OCI-LY7 (cell line): Measurements from ENCODE around the gene AP2A1. TPM values are rescaled to one million over a fixed set of nuclear protein-coding genes. Genes with fewer than 3 reads are reported as not detected.
"Not testable (repeated sequence)": the region's sequence is repeated elsewhere in the genome, so short reads cannot be mapped to it uniquely, and the experiment has no call there.

Experiments
- BruUV-seq: library from RNA; stranded (reverse); fragments of 400-500 nt; replicated peaks from 2 replicates; lab custom pipeline; 2021; lab: Mats Ljungman, UMichigan
- CTCF ChIA-PET: fragments of 300-600 bp; sonication (Branson Sonifier 250); formaldehyde crosslinking; loops from one replicate; lab custom pipeline; 2022; ENCODE audit warnings: antibody characterized with exemption; ENCODE audit not compliant: unreplicated experiment; lab: Charles Lee
- POLR2A ChIA-PET: fragments of 300-600 bp; sonication (Branson Sonifier 250); formaldehyde crosslinking; loops from one replicate; lab custom pipeline; 2022; ENCODE audit warnings: antibody characterized with exemption; lab: Charles Lee
- DNase-seq: peaks from one replicate; pipeline ENCODE4 v3.0.0-alpha.2; 2015; ENCODE audit warnings: low spot score
- H2AFZ ChIP-seq: fragments of 200-600 bp; sonication (generic), shearing (Covaris generic); 2 replicates; pipeline ENCODE4 v1.6.1; 2014; ENCODE audit warnings: mild to moderate bottlenecking, antibody characterized with exemption, low read length, moderate library complexity
- H3K27ac ChIP-seq: fragments of 200-600 bp; sonication (generic); 2 replicates; pipeline ENCODE4 v1.5.1; 2014; ENCODE audit warnings: mixed run types, low read depth, mild to moderate bottlenecking, moderate library complexity, low read length, inconsistent platforms; ENCODE audit not compliant: poor library complexity, severe bottlenecking
- H3K36me3 ChIP-seq: fragments of 200-600 bp; sonication (generic); 2 replicates; pipeline ENCODE4 v1.6.1; 2014; ENCODE audit warnings: mild to moderate bottlenecking, antibody characterized with exemption, low read length, moderate library complexity, mixed read lengths; ENCODE audit not compliant: insufficient read depth
- H3K4me1 ChIP-seq: fragments of 200-600 bp; sonication (generic); 2 replicates; pipeline ENCODE4 v1.5.1; 2014; ENCODE audit warnings: mild to moderate bottlenecking, low read length; ENCODE audit not compliant: insufficient read depth, poor library complexity, severe bottlenecking
- H3K4me2 ChIP-seq: fragments of 200-600 bp; sonication (generic); 2 replicates; pipeline ENCODE4 v1.6.1; 2014; ENCODE audit warnings: mild to moderate bottlenecking, low read length
- H3K4me3 ChIP-seq: fragments of 200-600 bp; sonication (generic); 2 replicates; pipeline ENCODE4 v1.5.1; 2014; ENCODE audit warnings: mild to moderate bottlenecking, low read depth, low read length; ENCODE audit not compliant: poor library complexity, severe bottlenecking
- H3K79me2 ChIP-seq: fragments of 200-600 bp; sonication (generic); 2 replicates; pipeline ENCODE4 v1.6.1; 2016; ENCODE audit warnings: low read depth, mild to moderate bottlenecking, low read length, moderate library complexity, mixed read lengths; ENCODE audit not compliant: insufficient read depth
- H3K9me2 ChIP-seq: fragments of 200-600 bp; sonication (generic); 2 replicates; pipeline ENCODE4 v1.6.1; 2016; ENCODE audit warnings: mild to moderate bottlenecking, low read length, mixed read lengths; ENCODE audit not compliant: insufficient read depth
- H3K9me3 ChIP-seq: fragments of 200-600 bp; sonication (generic); 2 replicates; pipeline ENCODE4 v1.6.1; 2014; ENCODE audit warnings: mild to moderate bottlenecking, mixed run types, low read length, mixed read lengths
- H4K20me1 ChIP-seq: fragments of 200-600 bp; sonication (generic); 2 replicates; pipeline ENCODE4 v1.6.1; 2014; ENCODE audit warnings: mild to moderate bottlenecking, antibody characterized with exemption, low read length, moderate library complexity, mixed read lengths; ENCODE audit not compliant: insufficient read depth
- EZH2phosphoT487 ChIP-seq: fragments of 200-600 bp; sonication (generic); IDR thresholded peaks from 2 replicates; pipeline ENCODE4 v1.6.1; 2018; ENCODE audit warnings: low read depth, borderline replicate concordance, mild to moderate bottlenecking, mixed run types, antibody characterized with exemption, low read length, moderate library complexity, mixed read lengths
- intact Hi-C: fragments of 100-400 bp; cut with micrococcal nuclease; formaldehyde crosslinking; loops from one replicate; pipeline ENCODE4 v1.10.0; 2022; ENCODE audit not compliant: unreplicated experiment
- total RNA-seq, 2 experiments: library from RNA; depleted of rRNA in 1 of 2; stranded (reverse); fragments of >200 nt in 1 of 2; shearing (Covaris generic) in 1 of 2; gene quantifications; 2 replicates each; pipeline ENCODE4 v1.2.3, GENCODE V29; 2014 to 2022
- TF ChIP-seq, protein P1 (sequence below): fragments of 200-600 bp; sonication (generic); conservative IDR thresholded peaks from 2 replicates; pipeline ENCODE4 v1.5.1; 2014; ENCODE audit warnings: mild to moderate bottlenecking, antibody characterized with exemption, low read length, moderate library complexity, mixed read lengths

The AP2A1 gene
- total RNA-seq, 2 experiments from 2014 or later, result 46.9 to 47.4 TPM

DNA sequence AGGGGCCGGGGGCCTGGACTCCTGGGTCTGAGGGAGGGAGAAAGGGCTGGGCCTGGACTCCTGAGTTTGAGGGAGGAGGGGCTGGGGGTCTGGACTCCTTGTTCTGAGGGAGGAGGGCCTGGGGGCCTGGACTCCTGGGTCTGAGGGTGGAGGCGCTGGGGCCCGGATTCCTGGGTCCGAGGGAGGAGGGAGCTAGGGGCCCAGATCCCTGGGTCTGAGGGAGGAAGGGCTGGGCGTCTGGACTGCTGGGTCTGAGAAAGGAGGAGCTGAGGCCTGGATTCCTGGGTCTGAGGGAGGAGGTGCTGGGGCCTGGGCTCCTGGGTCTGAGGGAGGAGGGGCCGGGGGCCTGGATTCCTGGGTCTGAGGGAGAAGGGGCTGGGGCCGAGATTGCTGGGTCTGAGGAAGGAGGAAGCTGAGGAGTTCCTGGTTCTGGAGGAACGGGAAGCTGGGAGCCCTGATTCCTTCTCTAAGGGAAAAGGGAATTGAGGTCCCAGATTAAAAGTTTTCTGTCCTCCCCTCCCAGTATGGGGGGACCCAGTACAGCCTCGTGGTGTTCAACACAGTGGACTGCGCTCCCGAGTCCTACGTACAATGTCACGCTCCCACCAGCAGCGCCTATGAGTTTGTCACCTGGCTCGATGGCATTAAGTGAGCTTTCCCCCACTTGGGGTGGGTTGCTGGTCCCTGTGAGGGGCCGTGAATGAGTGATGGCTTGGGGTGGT is 52.0 kb downstream of the AP2A1 start:
- H3K4me1 ChIP-seq, result peaks cover 59% of the 10 kb centered on the region
- H3K4me3 ChIP-seq, result peak overlapping the region; percentile 90
- TF ChIP-seq, protein P1, sequence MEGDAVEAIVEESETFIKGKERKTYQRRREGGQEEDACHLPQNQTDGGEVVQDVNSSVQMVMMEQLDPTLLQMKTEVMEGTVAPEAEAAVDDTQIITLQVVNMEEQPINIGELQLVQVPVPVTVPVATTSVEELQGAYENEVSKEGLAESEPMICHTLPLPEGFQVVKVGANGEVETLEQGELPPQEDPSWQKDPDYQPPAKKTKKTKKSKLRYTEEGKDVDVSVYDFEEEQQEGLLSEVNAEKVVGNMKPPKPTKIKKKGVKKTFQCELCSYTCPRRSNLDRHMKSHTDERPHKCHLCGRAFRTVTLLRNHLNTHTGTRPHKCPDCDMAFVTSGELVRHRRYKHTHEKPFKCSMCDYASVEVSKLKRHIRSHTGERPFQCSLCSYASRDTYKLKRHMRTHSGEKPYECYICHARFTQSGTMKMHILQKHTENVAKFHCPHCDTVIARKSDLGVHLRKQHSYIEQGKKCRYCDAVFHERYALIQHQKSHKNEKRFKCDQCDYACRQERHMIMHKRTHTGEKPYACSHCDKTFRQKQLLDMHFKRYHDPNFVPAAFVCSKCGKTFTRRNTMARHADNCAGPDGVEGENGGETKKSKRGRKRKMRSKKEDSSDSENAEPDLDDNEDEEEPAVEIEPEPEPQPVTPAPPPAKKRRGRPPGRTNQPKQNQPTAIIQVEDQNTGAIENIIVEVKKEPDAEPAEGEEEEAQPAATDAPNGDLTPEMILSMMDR, result no peak
- TF ChIP-seq EZH2phosphoT487, result no peak
- peak; percentile 43 for DNase-seq
- peak overlapping the region; percentile 72 for H3K27ac ChIP-seq
- no TSS peak for BruUV-seq
- H2AFZ ChIP-seq, result peak overlapping the region; percentile 70; the same call in 1 of the 2 replicates
- CTCF ChIA-PET, result no interaction called here
- intact Hi-C loops, result no loop called here
- no peaks in the 10 kb centered on the region for H3K9me3 ChIP-seq
- H3K4me2 ChIP-seq, result peak overlapping the region; percentile 98
- H3K36me3 ChIP-seq, result peaks cover 36% of the 10 kb centered on the region
- peaks cover 33% of the 10 kb centered on the region for H3K79me2 ChIP-seq
- no peaks in the 10 kb centered on the region for H4K20me1 ChIP-seq
- H3K9me2 ChIP-seq, result no peaks in the 10 kb centered on the region
- POLR2A ChIA-PET, result interaction anchor here (0.7 to 1.9 kb wide), 3 partner anchors 31 to 56 kb away, joined by 4 to 8 read pairs (median 6); partner anchors contain the start of genes PTOV1 and TSKS

DNA sequence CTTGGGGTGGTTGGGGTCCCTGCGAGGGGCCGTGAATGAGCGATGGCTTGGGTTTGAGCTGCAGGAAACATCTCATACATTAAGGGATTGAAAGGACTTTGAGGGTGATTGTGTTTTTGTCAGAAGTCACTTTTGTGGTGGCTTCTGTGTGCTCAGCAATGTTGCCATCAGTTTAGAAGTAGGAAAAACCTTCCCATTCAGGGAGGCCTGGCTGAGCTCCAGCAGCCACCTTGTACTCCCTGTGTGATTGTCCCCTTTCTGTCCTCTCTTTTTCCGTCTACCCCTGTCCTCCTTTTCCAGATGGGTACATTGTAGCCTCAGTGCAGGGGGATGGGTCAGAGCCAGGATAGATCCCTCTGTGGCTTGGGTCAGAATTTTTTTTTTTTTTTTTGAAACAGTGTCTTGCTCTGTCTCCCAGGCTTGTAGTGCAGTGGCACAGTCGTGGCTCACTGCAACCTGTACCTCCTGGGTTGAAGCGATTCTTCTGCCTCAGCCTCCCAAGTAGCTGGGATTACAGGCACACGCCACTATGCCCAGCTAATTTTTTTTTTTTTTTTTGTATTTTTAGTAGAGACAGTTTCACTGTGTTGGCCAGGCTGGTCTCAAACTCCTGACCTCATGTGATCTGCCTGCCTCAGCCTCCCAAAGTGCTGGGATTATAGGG is 52.8 kb downstream of the AP2A1 start:
- H3K27ac ChIP-seq, result peak overlapping the region; percentile 72
- BruUV-seq, H2AFZ ChIP-seq, H3K9me3 ChIP-seq, intact Hi-C loops, H3K9me2 ChIP-seq, H4K20me1 ChIP-seq, DNase-seq, CTCF ChIA-PET: not testable (repeated sequence)
- peaks cover 41% of the 10 kb centered on the region for H3K79me2 ChIP-seq
- peaks cover 43% of the 10 kb centered on the region for H3K36me3 ChIP-seq
- peaks cover 59% of the 10 kb centered on the region for H3K4me1 ChIP-seq
- peak overlapping the region; percentile 98 for H3K4me2 ChIP-seq
- POLR2A ChIA-PET, result interaction anchor here (0.7 to 1.9 kb wide), 5 partner anchors 19 to 399 kb away, joined by 3 to 8 read pairs (median 4); partner anchors contain the start of genes PTOV1 and TSKS
- H3K4me3 ChIP-seq, result peak overlapping the region; percentile 90

DNA sequence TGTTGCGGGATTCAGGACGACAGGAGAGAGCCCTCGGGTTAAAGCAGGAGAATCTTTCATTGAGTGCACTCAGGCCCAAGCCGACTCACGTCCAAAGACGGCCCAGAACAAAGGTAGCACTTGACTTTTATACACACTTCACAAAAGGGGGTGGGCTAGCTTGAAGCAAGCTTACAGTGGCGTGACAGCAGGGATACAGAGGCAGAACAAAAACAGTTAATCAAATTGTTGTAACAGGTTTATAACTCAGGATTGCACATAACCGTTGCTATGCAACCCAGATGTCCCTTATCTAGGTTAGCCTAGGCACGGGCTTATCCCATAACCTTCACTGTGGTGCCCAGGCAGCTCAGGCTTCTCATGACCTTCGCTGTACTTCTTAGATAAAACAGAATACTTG is 53.3 kb downstream of the AP2A1 start:
- TSS peak; percentile 70 for BruUV-seq
- peak overlapping the region; percentile 98 for H3K4me2 ChIP-seq

More for the DNA sequence above, 53.3 kb downstream of the AP2A1 start:
- Histone ChIP-seq H2AFZ (no peak overlapping the region), H3K9me3 (no peaks in the 10 kb centered on the region), H3K4me1 (peaks cover 62% of the 10 kb centered on the region), H3K36me3 (peaks cover 49% of the 10 kb centered on the region), H3K4me3 (peak overlapping the region; percentile 90), H3K27ac (peak overlapping the region; percentile 72), H3K9me2 (no peaks in the 10 kb centered on the region), H3K79me2 (peaks cover 46% of the 10 kb centered on the region), H4K20me1 (no peaks in the 10 kb centered on the region)
- POLR2A ChIA-PET, result interaction anchor here (0.7 to 1.7 kb wide), 3 partner anchors 19 to 399 kb away, joined by 3 to 4 read pairs (median 3); no protein-coding TSS in a partner anchor
- CTCF ChIA-PET, result no interaction called here
- DNase-seq, result no peak
- intact Hi-C loops, result no loop called here
- TF ChIP-seq, protein P1, result no peak
- TF ChIP-seq EZH2phosphoT487, result no peak
